UCSD-AML1 (cell line): ENCODE data around the gene MOV10L1.
"Not testable (repeated sequence)": the region's sequence is repeated elsewhere in the genome, so short reads cannot be mapped to it uniquely, and the experiment has no call there.

Source experiments
- DNase-seq: peaks from one replicate; lab custom pipeline; 2025; ENCODE audit not compliant: unreplicated experiment; lab: John Stamatoyannopoulos, UW

Gene MOV10L1

GRCh38 chr22:50076646-50077535, 12.9 kb upstream of the MOV10L1 start:
- no peak for DNase-seq

GRCh38 chr22:50078246-50078645, 11.6 kb upstream of the MOV10L1 start:
- DNase-seq = no peak

GRCh38 chr22:50078761-50079160, 11.0 kb upstream of the MOV10L1 start:
- no peak for DNase-seq

- no peak for DNase-seq
Measured at GRCh38 chr22:50080077-50080465, 9.7 kb upstream of the MOV10L1 start.

- DNase-seq = no peak
Measured at GRCh38 chr22:50081426-50082196, 8.2 kb upstream of the MOV10L1 start.

GRCh38 chr22:50082197-50082715, 7.5 kb upstream of the MOV10L1 start:
- no peak for DNase-seq

GRCh38 chr22:50082961-50083461, 6.8 kb upstream of the MOV10L1 start:
- no peak for DNase-seq

- no peak for DNase-seq
Measured at GRCh38 chr22:50083462-50084079, 6.2 kb upstream of the MOV10L1 start.

- no peak for DNase-seq
Measured at GRCh38 chr22:50084080-50084477, 5.7 kb upstream of the MOV10L1 start.

- DNase-seq = peak; percentile 32
Measured at GRCh38 chr22:50084614-50085021, 5.2 kb upstream of the MOV10L1 start.

GRCh38 chr22:50085211-50085972, 4.4 kb upstream of the MOV10L1 start, which contains the start of gene MLC1:
Gene MLC1 (minus strand): TSS chr22:50085426. CDS start chr22:50084902, 524 bp downstream.
- DNase-seq = peak; percentile 81

- DNase-seq = no peak
Measured at GRCh38 chr22:50086526-50086925, 3.3 kb upstream of the MOV10L1 start.

- DNase-seq = not testable (repeated sequence)
Measured at GRCh38 chr22:50086975-50087374, 2.8 kb upstream of the MOV10L1 start.

GRCh38 chr22:50087646-50088045, 2.2 kb upstream of the MOV10L1 start:
- no peak for DNase-seq

- no peak for DNase-seq
Measured at GRCh38 chr22:50088096-50088495, 1.7 kb upstream of the MOV10L1 start.

- DNase-seq = no peak
Measured at GRCh38 chr22:50089231-50089630, 575 bp upstream of the MOV10L1 start.

GRCh38 chr22:50090412-50090714, 557 bp downstream of the MOV10L1 start:
- no peak for DNase-seq

- no peak for DNase-seq
Measured at GRCh38 chr22:50091092-50091768, 1.4 kb downstream of the MOV10L1 start.

GRCh38 chr22:50092342-50092741, 2.5 kb downstream of the MOV10L1 start:
- DNase-seq = no peak

- no peak for DNase-seq
Measured at GRCh38 chr22:50098052-50098451, 8.2 kb downstream of the MOV10L1 start.
